Right kidney (tissue), 1 donor: Measurements from ENCODE around the gene CHN2.

ENCODE experiments used
- DNase-seq: peaks from one replicate; pipeline ENCODE4 v3.0.0-alpha.2; 2016

The CHN2 gene

DNA sequence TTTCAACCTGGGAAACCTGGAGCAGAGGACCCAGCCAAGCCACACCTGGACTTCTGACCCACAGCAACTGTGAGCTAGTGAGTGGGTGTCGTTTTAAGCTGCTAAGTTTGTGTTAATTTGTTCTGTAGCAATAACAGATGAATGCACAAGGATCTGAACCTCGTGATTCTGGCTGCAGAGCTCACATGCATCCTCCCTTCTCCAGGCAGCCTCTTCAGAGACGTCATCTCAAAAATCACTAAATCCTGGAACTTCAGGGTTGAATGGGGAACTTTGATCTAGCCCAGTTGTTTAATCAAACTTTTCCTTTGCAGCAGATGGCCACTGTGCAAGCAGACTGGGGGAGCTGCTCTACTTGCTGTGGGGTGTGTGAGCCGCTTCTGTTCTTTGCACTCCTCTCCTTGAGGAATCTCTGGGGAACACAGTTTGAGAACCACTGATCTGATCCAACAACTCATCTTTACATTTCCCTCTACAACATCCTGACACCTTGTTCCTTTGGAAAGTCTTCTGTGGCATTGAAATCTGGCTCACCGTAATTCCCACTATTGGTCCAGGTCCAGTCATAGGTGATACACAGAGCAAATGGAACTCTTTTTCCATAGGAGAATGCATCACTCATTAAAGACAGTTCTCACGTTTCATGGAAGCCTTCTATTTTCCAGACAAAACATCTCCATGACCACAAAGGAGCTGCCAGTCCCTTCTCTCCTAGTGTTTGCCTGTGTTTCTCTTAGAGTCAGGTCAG, 90.3 kb downstream of the CHN2 start:
- no peak for DNase-seq

DNA sequence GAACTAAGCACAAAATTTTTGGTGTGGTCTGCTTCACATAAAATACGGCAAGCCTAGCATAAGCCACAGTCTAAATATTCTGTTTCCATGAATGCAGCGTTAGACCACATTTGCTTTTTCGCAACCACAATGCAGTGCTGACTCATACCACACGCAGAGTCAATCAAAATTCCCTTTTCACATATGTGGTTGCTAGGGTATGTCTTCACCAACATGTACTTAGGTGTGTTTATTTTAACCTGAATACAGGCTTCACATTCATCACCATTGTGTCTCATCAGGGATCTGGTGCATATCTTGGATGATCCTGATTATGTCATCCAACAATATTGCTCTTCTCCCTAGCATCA, 90.8 kb downstream of the CHN2 start:
- no peak for DNase-seq

DNA sequence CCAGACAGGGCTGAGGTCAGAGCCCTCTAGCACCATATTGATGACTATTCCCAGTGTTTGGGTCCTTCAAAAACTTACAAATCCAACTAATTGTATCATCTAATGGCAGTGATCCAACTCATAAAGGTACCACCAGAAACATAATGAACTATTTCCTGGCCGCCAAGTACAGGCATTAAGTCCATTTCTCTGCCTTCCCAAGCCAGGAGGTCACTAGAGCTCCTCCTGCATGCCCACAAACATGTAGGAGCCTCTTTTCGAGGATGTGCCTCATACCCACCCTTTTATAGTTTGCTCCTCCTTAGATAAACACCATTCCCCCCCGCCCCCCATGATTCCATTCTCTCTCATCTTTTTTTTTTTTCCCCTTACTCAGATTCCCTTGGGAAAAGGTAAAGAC, 91.3 kb downstream of the CHN2 start:
- no peak for DNase-seq

DNA sequence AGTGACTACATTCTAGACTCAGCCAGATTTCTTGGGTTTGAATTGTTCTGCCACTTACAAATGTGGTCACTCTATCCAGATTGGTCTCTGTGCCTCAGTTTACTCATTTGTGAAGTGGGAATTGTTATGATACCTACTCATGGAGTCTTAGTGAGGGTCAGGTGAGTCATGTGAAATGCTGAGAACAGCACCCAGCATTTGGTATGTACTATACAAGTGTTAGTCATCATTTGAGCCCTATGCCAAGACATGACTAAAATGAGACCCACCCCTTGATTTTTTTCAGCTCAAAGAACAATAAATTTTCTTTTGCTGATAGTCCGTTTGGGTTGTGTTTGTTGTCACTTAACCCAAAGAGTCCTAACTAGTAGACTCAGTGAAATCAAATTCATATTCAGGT, 92.8 kb downstream of the CHN2 start:
- no peak for DNase-seq

DNA sequence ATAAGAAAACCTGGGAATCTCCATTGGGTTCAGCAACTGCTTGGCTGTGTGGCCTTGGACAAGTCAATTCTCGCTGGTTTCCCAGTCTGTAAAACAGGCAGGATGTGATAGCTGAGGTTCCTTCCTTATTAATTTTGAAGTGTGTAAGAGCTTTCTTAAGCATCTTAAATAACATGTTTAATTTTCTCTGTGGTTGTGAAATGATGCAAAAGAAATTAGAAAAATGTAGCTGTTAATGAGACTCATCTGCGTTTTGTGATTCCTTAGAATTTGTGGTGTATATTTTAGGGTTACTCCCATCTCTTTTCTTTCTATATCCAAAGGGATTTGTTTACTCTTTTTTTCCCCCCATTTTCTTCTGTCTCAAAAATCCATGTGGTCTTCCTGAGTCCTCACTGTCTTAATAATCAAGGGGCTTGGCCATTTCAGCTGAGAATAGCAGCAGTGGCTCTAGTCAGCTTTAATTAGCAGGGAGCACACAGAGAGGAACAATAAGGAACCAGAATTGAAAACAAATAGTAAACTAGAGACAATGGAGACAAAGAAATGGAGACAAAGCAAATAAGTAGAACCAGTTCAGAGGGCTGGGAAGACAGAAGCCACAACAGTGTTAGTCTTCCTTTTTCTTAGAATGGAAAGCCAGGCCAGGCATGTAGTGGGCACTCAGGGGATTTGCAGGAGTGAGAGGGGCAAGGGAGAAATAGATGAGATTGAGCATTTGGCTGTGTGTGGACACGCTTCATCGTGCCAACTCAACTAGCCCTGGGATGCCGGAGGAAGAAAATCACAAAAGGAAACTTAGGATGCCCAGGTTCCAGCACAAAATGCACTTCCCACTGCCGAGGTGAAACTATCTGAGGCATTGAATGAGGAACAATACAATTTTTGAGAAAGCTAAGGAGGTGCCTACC, 93.9 kb downstream of the CHN2 start:
- no peak for DNase-seq

DNA sequence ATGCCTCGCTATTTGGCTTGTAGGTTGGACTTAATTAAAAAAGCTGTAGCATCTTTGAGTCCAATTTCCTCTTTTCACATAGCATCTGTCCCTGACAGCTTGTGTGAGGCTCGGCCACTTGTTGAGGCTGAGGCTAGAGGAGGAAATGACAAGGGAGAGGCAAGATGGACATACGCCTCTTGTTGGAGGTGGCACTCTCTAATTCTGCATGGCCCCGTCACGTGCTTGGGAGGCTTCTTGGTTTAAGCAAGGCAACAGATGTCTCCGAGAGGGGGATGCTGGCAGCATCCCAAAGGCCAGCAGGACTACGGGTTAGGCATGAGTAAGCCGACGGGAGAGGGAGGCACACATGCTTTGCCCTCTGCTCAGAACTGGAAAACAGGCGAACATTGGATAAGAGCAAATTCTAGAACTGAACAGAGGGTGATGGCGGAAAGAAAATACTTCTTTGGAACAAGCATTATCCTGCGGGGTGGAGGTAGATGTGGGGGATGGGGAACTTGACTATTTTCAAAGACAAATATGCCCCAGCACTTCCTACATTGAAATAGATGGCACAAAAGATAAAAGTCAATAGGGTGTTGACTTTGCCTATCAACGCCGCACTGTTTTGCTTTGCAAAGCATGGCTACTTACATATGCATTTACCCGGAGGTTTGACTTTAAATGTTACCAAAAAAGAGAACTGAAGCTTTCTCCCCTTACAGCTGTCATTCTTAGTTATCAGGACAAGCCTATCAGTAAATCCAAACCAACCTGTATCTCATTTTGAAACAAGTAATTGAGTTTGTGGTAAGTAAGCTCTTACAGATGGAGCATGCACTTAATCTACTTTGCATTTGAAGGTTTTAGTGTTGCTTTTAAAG, 94.8 kb downstream of the CHN2 start:
- DNase-seq = no peak

DNA sequence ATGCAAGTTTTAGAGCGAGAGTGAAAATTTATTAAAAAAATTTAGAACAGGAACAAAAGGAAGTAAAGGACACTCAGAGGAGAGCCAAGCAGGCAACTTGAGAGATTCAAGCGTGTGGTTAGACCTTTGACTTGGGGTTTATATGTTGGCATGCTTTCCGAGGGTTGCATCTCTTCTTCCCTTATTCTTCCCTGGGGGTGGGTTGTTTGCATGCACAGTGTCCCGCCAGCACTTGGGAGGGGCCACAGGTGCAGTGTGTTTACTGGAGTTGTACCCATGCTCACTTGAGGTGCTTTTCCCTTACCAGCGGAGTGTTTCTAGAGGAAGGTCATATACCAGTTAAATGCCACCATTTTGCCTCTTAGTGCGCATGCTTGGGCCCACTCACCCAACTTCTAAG, 96.3 kb downstream of the CHN2 start:
- no peak for DNase-seq

DNA sequence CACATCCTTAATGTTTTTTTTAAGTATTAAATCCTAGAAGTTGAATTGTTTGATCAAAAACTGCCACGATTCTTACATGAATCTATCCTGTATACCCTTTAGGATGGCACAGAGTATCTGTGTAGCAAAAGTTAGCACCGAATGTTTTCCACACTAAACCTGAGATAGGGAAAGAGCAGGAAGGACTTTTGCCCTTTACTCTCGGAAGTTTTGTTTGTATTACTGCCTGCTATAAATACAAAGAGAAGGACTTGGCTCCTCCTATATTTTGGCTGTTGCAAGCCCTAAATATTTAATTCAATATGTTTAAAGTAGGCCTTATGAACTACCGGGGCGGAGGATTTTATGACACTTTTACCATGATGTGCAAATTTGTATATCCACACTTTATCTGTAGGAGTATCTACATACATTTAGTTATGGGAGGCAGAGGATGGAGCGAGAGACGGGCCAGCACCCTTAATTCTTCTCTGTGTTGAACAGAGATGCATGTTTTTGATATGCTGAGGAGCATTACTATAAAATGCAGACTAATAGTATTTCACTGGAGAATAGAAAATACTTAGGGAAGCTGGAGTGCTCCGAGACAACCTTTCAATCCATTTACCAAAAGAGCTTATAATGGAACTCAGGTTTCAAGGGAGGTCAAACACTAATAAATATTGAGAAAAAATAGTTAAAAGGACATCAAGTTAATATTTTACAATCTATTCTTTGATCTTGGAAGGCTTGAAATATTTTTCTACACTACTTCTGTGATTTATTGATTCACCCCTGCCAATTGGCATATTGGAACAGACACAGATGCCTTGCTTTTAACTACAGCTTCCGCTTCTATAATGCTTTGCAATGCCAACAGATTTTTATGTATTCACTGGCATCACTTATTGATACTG, 97.4 kb downstream of the CHN2 start:
- DNase-seq = no peak

DNA sequence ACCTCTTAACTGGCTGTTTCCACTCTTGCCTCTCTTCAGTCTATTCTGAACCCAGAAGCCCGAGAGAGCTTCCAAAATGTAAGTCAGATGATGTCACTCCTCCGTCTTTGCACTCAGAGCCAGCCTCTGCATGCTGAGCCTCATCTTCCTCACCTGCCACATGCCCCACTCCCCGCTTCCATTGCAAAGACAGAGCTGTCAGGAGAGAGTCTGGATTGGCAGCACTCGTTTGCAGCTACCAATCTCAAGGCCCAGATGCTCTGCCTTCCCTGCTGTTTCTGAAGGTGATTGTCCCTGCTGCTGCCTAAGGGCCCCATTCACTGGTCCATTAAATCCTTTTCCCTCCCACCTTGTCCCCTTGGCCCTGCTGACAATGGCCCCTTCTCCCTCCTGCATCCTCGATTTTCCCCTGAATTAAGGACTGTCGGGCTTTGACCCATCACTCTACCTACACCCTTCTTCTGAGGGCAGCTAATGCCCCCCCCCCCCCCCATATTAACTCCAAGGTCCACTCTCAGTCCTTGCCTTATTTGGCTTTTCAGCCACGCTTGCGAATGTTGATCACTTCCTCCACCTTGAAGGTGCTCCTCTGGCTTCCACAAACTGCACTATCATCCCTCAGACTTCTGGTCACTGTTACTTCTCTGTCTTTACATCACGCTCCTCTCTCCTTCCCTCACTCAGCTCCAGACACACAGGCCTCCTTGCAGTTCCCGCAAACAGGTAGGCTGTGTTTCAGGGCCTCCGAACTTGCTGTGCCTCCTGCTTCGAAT, 98.5 kb downstream of the CHN2 start:
- DNase-seq = no peak

DNA sequence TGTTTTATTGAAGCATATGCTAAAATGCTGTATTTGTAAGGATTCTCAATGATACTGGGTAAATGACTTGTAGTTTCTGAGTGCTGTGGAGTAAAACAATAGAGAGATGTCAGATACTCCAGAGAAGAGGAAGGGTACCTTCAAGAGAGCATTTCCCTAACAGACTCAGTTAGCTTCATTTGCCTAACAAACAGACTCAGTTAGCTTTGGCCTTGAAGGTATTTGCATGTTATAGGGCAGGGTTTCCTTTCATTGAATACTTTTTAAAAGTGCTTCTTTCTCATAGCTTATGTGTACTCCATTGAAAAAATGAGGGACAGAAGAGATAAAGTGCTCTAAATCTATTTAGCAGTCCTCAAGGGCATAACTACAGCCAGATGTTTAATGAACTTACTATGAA, 101.8 kb downstream of the CHN2 start:
- DNase-seq = no peak

DNA sequence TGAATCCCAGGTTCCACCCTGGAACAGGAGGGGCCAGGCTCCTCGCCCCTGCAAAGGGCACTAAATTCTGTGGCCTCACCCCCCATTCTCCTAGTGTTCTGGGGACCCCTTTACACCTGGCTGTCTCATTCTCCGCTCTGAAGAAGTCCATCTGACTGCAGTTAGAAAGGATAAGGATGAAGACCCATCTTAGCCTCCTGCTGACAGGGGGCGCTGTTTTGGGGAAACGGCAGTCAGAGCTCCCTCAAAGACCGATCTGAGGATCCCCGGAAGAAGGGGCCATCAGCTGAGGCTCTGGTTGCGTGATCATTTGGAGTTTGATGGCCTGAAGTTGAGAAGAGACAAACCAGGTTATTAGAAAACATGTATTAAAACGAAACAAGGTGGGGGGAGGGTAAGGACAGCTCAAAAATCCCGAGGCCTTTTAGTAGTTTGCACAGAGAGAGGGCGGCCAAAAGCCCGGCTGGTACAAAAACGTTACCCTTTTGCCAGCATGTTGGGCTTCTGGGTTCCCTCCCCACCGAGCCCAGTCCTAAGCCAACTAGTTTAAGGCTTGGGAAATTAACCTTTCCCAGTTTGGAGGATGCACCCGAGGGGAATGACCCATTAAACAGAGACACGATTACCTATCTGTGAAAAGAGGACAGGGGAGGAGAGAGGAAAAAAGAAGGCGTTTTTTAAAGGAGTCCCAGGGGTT, 102.8 kb downstream of the CHN2 start:
- no peak for DNase-seq

DNA sequence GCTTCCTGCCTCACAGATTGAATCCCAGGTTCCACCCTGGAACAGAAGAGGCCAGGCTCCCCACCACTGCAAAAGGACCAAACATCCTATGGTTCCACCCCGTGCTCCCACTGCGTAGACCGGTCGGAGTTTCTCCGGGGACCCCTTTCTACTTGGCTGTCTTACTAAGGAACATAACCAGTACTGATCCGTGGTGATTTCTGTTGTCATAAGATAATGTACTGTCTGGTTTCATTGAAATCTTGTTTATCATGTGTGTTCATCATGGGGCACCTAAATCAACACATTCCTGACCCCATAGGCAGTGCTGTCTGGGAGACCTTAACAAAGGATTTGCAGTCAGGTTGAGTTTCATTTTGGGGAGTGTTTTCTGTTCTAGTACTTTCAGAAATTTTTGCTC, 104.5 kb downstream of the CHN2 start:
- no peak for DNase-seq

DNA sequence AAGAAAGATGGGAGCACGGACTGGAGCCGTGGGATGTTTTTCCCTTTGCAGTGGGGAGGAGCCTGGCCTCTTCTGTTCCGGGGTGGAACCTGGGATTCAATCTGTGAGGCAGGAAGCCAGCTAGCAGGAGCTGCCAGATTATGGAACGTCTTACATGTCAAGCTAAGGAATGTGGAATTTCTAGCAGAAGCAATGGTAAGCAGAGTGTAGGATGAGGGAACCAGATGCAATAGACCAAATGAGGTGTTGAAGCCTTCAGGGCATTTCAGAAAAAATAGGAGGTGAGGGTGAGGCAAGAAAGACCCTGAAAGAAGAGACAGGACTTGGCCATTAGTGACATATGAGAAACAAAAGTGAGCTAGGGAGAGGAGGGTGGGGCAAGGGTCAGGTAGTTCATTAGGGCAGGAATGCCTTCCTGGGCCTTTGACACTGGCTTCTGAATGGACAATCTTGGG, 105.5 kb downstream of the CHN2 start:
- no peak for DNase-seq

DNA sequence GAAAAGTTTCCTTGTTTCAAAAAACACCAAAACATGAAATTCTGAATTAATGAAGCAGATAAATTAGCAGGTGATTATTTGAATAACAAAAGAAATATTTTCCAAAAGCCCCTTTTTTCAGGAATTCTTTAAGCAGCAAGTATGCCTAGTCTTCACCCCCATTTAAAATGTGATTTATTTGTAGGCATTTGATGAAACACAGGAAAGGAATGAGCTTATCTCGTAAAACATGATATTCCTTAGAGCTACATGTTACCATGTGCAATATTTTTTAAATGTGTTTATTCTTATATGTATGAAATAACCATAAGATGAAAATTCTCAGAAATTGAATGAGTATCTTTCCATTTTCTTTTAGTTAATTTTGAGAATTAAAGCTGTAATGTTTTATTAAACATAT, 106.1 kb downstream of the CHN2 start:
- no peak for DNase-seq

DNA sequence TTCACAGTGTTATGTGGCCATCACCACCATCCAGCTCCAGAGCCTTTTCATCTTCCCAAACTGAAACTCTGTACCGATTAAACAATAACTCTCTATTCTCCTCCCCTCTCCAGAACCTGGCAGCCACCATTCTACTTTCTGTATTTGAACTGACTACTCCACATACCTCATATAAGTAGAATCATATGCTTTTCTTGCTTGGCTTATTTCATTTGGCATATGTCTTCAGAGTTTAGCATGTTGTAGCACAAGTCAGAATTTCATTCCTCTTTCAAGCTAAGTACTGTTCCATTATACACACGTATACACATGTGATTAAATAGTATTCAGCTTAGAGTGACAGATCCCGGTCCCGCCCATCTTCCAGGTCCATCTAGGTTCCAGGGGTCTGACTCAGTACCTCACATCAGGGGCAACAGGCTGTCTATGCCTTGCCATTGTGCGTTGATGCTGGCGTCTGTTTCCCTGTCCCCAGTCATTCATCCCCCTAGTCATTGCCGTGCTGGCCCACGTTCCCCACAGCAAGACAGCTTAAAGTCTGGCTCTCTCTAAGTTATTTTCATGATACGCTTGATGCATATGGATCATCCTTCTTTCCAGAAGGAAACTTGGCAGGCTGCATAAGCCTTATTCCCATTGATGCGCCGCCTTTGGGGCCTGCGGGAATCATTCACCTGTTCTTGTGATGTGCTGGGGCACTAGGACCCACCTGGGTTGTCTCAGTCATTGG, 108.3 kb downstream of the CHN2 start:
- no peak for DNase-seq

DNA sequence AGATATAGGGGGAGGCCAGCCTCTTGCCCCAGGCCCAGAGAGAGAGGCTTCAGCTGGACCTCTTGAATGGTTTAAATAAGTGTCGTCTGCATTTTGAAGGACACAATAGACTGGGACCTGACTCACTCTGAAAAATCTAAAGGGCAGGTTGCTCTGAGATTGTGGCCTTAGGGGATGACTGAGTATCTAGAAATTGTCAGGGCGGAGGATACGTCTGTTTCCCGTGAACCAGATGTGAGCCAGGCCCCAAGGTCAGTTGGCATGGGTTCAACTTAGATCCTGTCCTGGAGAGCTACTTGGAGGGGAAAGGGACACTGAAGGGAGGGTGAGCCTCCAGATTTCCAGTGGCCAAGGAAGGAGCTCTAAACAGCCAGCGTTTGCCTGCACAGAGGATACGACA, 110.2 kb downstream of the CHN2 start:
- no peak for DNase-seq

DNA sequence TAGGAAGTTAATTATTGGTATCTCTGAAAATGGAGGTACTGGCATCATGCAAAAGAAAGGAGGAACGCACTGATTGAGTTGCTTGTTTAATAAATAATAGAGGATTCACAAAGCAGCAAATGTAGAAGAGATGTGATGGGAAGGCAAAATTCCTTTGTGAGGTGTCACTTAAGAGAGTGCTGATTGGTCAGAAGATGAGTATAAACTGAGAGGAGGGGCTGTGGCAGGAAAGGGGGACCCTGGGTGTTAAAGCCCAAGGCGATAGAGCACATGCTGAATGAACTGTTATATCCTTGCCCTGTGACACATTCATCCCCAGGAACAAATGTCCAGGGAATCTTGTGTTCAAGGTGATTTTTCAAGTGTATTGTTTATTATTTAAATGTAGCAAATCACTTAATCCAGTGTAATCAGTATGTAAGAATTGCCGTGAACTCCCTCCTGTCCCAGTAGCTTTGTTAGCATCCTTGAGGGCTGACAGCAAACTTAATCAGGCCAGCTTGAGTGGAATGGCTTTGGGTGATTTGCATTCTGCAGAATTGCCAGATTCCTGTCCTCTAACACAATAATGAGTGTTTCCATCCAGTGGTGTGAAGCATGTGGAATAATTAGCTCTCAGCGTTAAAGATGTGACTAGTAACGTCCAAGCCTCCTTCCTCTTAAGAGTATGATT, 111.9 kb downstream of the CHN2 start:
- no peak for DNase-seq

DNA sequence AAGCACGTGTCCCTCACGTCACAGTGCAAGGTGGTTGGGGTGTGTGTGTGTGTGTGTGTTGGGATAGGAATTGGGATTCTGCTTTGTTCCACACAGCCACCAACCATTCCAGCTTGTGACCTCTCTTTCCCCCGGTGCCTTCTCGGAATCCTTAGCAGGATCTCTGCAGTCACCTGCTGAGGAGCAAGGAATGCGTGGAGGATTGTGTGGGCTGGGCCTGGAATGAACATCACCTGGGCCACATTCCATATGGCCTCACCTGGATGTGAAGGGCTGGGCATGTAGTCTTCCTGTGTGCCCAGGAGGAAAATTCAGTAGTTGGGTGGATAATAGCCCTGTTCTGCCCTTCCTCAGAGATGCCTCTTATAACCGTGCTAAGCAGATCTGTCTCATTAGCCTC, 113.8 kb downstream of the CHN2 start:
- DNase-seq = no peak
